Bronchial epithelial cell (primary cell): ENCODE results near the gene BLOC1S6. TPM values are rescaled to one million over a fixed set of nuclear protein-coding genes. Genes with fewer than 3 reads are reported as not detected.

Source experiments
- DNase-seq: peaks from one replicate; pipeline ENCODE4 v3.0.0-alpha.2; 2010; ENCODE audit warnings: low read depth
- FAIRE-seq: peaks from 2 replicates; lab custom pipeline; 2011; peaks lifted over from hg19 to GRCh38; lab: Jason Lieb, UNC
- H3K27me3 ChIP-seq: 2 replicates; pipeline ENCODE4 v1.5.1; 2011; ENCODE audit warnings: low read length; ENCODE audit not compliant: control insufficient read depth, insufficient read depth
- H3K36me3 ChIP-seq: 2 replicates; pipeline ENCODE4 v1.5.1; 2011; ENCODE audit warnings: low read length; ENCODE audit not compliant: control insufficient read depth, insufficient read depth
- H3K4me3 ChIP-seq: 2 replicates; pipeline ENCODE4 v1.5.1; 2011; ENCODE audit warnings: mild to moderate bottlenecking, low read depth, low read length, control low read depth
- CTCF ChIP-seq: IDR thresholded peaks from 2 replicates; pipeline ENCODE4 v1.5.1; 2011; ENCODE audit warnings: mild to moderate bottlenecking, moderate library complexity, low read length, control low read depth, inconsistent platforms; ENCODE audit not compliant: insufficient read depth, severe bottlenecking
- total RNA-seq: library from RNA; depleted of rRNA; stranded (reverse); fragments of >200 nt; gene quantifications from 2 replicates; pipeline ENCODE4 v1.2.1, GENCODE V29; 2014

The BLOC1S6 gene
- 48.6 and 49.0 TPM in 2 replicates for total RNA-seq

- no peak for TF ChIP-seq CTCF
- peak within 1 kb of the TSS; percentile 56 for H3K4me3 ChIP-seq
- FAIRE-seq (no peak), DNase-seq (peak; percentile 81)
- H3K36me3 ChIP-seq: no peaks in the 10 kb centered on the region
- no peaks in the 10 kb centered on the region for H3K27me3 ChIP-seq
Observed at GRCh38 chr15:45587095-45587862, at the start of gene BLOC1S6. BLOC1S6 (plus strand) TSS chr15:45587379; CDS start chr15:45587444, 65 bp downstream.

- TF ChIP-seq CTCF: no peak
- DNase-seq: no peak
- H3K4me3 ChIP-seq: no peak overlapping the region
- H3K36me3 ChIP-seq: no peaks in the 10 kb centered on the region
- no peaks in the 10 kb centered on the region for H3K27me3 ChIP-seq
- no peak for FAIRE-seq
Observed at GRCh38 chr15:45539680-45540079, 47.5 kb upstream of the BLOC1S6 start.

- DNase-seq: no peak
- TF ChIP-seq CTCF: no peak
- no peak for FAIRE-seq
- Histone ChIP-seq H3K36me3 (no peaks in the 10 kb centered on the region), H3K4me3 (no peak overlapping the region), H3K27me3 (no peaks in the 10 kb centered on the region)
Observed at GRCh38 chr15:45540531-45540930, 46.6 kb upstream of the BLOC1S6 start.

GRCh38 chr15:45543051-45543450 lies 44.1 kb upstream of the BLOC1S6 start:
- FAIRE-seq (no peak), DNase-seq (no peak)
- Histone ChIP-seq H3K36me3 (no peaks in the 10 kb centered on the region), H3K4me3 (no peak overlapping the region), H3K27me3 (no peaks in the 10 kb centered on the region)
- no peak for TF ChIP-seq CTCF

- FAIRE-seq (no peak), DNase-seq (no peak)
- no peaks in the 10 kb centered on the region for H3K27me3 ChIP-seq
- no peak for TF ChIP-seq CTCF
- no peaks in the 10 kb centered on the region for H3K36me3 ChIP-seq
- H3K4me3 ChIP-seq: no peak overlapping the region
Observed at GRCh38 chr15:45544266-45545023, 42.7 kb upstream of the BLOC1S6 start.
